IPS DF 6.9 (cell line): Measurements from ENCODE around the gene PTDSS2.
"Not testable (repeated sequence)": the region's sequence is repeated elsewhere in the genome, so short reads cannot be mapped to it uniquely, and the experiment has no call there.

Experiments used
- DNase-seq: peaks from one replicate; pipeline ENCODE4 v3.0.0-alpha.2; 2013; ENCODE audit warnings: low read depth, low spot score
- H3K27ac ChIP-seq: one replicate; pipeline ENCODE4 v1.5.1; 2013; ENCODE audit warnings: low read length, control low read depth
- H3K27me3 ChIP-seq: 2 replicates; pipeline ENCODE4 v1.6.1; 2013; ENCODE audit warnings: mild to moderate bottlenecking, low read length; ENCODE audit not compliant: control insufficient read depth, insufficient read depth
- H3K36me3 ChIP-seq: 2 replicates; pipeline ENCODE4 v1.6.1; 2013; ENCODE audit warnings: low read length; ENCODE audit not compliant: control insufficient read depth, insufficient read depth
- H3K4me1 ChIP-seq: 2 replicates; pipeline ENCODE4 v1.6.1; 2013; ENCODE audit warnings: low read length; ENCODE audit not compliant: control insufficient read depth, insufficient read depth
- H3K4me3 ChIP-seq: 2 replicates; pipeline ENCODE4 v1.5.1; 2013; ENCODE audit warnings: mild to moderate bottlenecking, low read length
- H3K9me3 ChIP-seq: 2 replicates; pipeline ENCODE4 v1.6.1; 2013; ENCODE audit warnings: low read length, inconsistent platforms; ENCODE audit not compliant: control insufficient read depth, insufficient read depth
- WGBS: extraction: QIAGEN DNeasy Blood & Tissue Kit; methylation state at CpG from one replicate; pipeline ENCODE4 v1.1.7; 2013; ENCODE audit warnings: mixed read lengths, missing lambda C conversion rate; ENCODE audit not compliant: insufficient read length, insufficient coverage; 5-methylcytosine and 5-hydroxymethylcytosine counted together

Gene PTDSS2

GRCh38 chr11:512761-513595 is 62.9 kb downstream of the PTDSS2 start:
- Histone ChIP-seq H3K9me3 (no peaks in the 10 kb centered on the region), H3K4me1 (no peaks in the 10 kb centered on the region), H3K27ac (no peak overlapping the region), H3K4me3 (no peak overlapping the region), H3K27me3 (no peaks in the 10 kb centered on the region), H3K36me3 (no peaks in the 10 kb centered on the region)
- DNase-seq = no peak
- whole genome bisulfite sequencing = no CpG with 5 or more reads among the region's 29 CpGs

- Histone ChIP-seq H3K4me1 (no peaks in the 10 kb centered on the region), H3K27me3 (no peaks in the 10 kb centered on the region), H3K36me3 (no peaks in the 10 kb centered on the region), H3K9me3 (no peaks in the 10 kb centered on the region), H3K27ac (no peak overlapping the region), H3K4me3 (no peak overlapping the region)
- no peak for DNase-seq
- no CpG with 5 or more reads among the region's 10 CpGs for WGBS
These were observed 64.5 kb downstream of the PTDSS2 start for GRCh38 chr11:514606-515005.

GRCh38 chr11:515131-515530 is 65.1 kb downstream of the PTDSS2 start:
- Histone ChIP-seq H3K27ac (no peak overlapping the region), H3K4me3 (no peak overlapping the region)
- DNase-seq = no peak

GRCh38 chr11:516400-516799 is 66.3 kb downstream of the PTDSS2 start:
- no peak for DNase-seq
- Histone ChIP-seq H3K36me3 (no peaks in the 10 kb centered on the region), H3K27ac (no peak overlapping the region), H3K9me3 (no peaks in the 10 kb centered on the region), H3K4me1 (no peaks in the 10 kb centered on the region), H3K27me3 (no peaks in the 10 kb centered on the region), H3K4me3 (no peak overlapping the region)
- no CpG with 5 or more reads among the region's 4 CpGs for WGBS

More at GRCh38 chr11:515131-515530, 65.1 kb downstream of the PTDSS2 start:
- Histone ChIP-seq H3K27me3 (no peaks in the 10 kb centered on the region), H3K4me1 (no peaks in the 10 kb centered on the region), H3K9me3 (no peaks in the 10 kb centered on the region), H3K36me3 (no peaks in the 10 kb centered on the region)
- no CpG with 5 or more reads among the region's 6 CpGs for WGBS

GRCh38 chr11:516918-517685 is 67.0 kb downstream of the PTDSS2 start:
- not testable (repeated sequence) for H3K4me3 ChIP-seq, DNase-seq, H3K27ac ChIP-seq, H3K36me3 ChIP-seq, H3K4me1 ChIP-seq, H3K27me3 ChIP-seq, H3K9me3 ChIP-seq
- WGBS = no CpG with 5 or more reads among the region's 43 CpGs

GRCh38 chr11:518463-519202 is 68.6 kb downstream of the PTDSS2 start:
- no peaks in the 10 kb centered on the region for H3K36me3 ChIP-seq
- WGBS = no CpG with 5 or more reads among the region's 74 CpGs
- H3K4me3 ChIP-seq = 0 out of 2 replicates have a peak overlapping the region, but pooled peaks have one; percentile 8
- no peaks in the 10 kb centered on the region for H3K27me3 ChIP-seq
- no peaks in the 10 kb centered on the region for H3K4me1 ChIP-seq
- DNase-seq = no peak
- no peak overlapping the region for H3K27ac ChIP-seq
- no peaks in the 10 kb centered on the region for H3K9me3 ChIP-seq

- DNase-seq = no peak
- H3K27ac ChIP-seq = no peak overlapping the region
- no peaks in the 10 kb centered on the region for H3K27me3 ChIP-seq
- no peaks in the 10 kb centered on the region for H3K9me3 ChIP-seq
- H3K4me3 ChIP-seq = no peak overlapping the region
- H3K4me1 ChIP-seq = no peaks in the 10 kb centered on the region
- WGBS = no CpG with 5 or more reads among the region's 39 CpGs
- no peaks in the 10 kb centered on the region for H3K36me3 ChIP-seq
These were observed 70.5 kb downstream of the PTDSS2 start for GRCh38 chr11:520428-521176.

- no peaks in the 10 kb centered on the region for H3K27me3 ChIP-seq
- DNase-seq = no peak
- WGBS = no CpG with 5 or more reads among the region's 10 CpGs
- no peak overlapping the region for H3K4me3 ChIP-seq
- H3K4me1 ChIP-seq = no peaks in the 10 kb centered on the region
- no peak overlapping the region for H3K27ac ChIP-seq
- no peaks in the 10 kb centered on the region for H3K36me3 ChIP-seq
- no peaks in the 10 kb centered on the region for H3K9me3 ChIP-seq
These were observed 71.2 kb downstream of the PTDSS2 start for GRCh38 chr11:521177-521688.

GRCh38 chr11:526192-526591 is 76.1 kb downstream of the PTDSS2 start:
- Histone ChIP-seq H3K4me1 (no peaks in the 10 kb centered on the region), H3K27me3 (no peaks in the 10 kb centered on the region), H3K36me3 (0 out of 2 replicates have a peak, but pooled peaks cover under 1% of the 10 kb centered on the region), H3K27ac (no peak overlapping the region), H3K9me3 (no peaks in the 10 kb centered on the region), H3K4me3 (no peak overlapping the region)
- WGBS = no CpG with 5 or more reads among the region's 17 CpGs
- DNase-seq = no peak
